ENCODE data around the gene MRPL37. TPM values are rescaled to one million over a fixed set of nuclear protein-coding genes. Genes with fewer than 3 reads are reported as not detected.

The MRPL37 gene
- total and polyA plus RNA-seq, 2 of the 8 experiments (the other 6 are each of a cell fraction or from before 2014, with no cell fraction given), result 45.5 to 126 TPM

DNA sequence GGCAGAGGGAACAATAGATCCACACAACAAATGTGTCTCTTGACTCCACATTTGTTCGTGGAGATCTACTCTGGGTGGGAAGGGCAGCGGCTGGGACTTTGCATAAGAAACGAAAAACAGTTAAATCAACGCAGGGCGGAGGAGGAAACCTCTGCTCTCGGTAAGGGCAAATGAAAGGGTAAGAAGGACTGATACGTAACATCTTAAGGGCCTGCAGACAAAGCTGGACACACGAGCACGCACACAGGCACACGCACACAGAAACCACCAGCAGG, 57.3 kb downstream of the MRPL37 start (continued):
- TF ChIP-seq KDM4A (IDR thresholded peaks at IDR 0.05; ENCODE audit: low read depth, low read length, severe bottlenecking), result no peak
- no peak for TF ChIP-seq CBX8 (IDR thresholded peaks at IDR 0.05; ENCODE audit: borderline replicate concordance, low read depth, low read length)
- TF ChIP-seq CBX5 (IDR thresholded peaks at IDR 0.05; ENCODE audit: low read depth, low read length), result no peak
- no peak for TF ChIP-seq E2F6 (IDR thresholded peaks at IDR 0.05)

All from H1 (cell line).